ENCODE results near the gene CCDC81.

DNA sequence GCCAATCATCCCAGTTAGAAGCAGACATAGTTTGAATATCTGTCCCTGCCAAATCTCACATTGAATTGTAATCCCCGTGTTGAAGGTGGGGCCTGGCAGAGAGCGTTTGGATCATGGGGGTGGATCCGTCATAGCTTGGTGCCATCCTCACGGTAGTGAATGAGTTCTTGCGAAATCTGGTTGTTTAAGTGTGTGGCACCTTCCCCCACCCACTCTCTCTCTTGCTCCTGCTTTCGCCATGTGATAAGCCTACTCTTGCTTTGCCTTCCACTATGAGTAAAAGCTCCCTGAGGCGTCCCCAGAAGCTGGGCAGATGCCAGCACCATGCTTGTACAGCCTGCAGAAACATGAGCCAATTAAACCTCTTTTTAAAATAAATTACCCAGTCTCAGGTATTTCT is 5.0 kb upstream of the CCDC81 start:
- TF ChIP-seq, protein P1, sequence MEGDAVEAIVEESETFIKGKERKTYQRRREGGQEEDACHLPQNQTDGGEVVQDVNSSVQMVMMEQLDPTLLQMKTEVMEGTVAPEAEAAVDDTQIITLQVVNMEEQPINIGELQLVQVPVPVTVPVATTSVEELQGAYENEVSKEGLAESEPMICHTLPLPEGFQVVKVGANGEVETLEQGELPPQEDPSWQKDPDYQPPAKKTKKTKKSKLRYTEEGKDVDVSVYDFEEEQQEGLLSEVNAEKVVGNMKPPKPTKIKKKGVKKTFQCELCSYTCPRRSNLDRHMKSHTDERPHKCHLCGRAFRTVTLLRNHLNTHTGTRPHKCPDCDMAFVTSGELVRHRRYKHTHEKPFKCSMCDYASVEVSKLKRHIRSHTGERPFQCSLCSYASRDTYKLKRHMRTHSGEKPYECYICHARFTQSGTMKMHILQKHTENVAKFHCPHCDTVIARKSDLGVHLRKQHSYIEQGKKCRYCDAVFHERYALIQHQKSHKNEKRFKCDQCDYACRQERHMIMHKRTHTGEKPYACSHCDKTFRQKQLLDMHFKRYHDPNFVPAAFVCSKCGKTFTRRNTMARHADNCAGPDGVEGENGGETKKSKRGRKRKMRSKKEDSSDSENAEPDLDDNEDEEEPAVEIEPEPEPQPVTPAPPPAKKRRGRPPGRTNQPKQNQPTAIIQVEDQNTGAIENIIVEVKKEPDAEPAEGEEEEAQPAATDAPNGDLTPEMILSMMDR (IDR thresholded peaks at IDR 0.05): no peak
- no peak for TF ChIP-seq POLR2A (IDR thresholded peaks at IDR 0.05)
- TF ChIP-seq EP300 (IDR thresholded peaks at IDR 0.05): no peak
